Sigmoid colon (tissue), 4 donors: ENCODE data around the gene EMID1.

Experiments used
- CTCF ChIP-seq, 4 experiments: fragments of 450-650 bp in 3 of 4; fragments of 200-600 bp in 1 of 4; IDR thresholded peaks; one replicate each; pipeline ENCODE4 v1.5.1; 2016 to 2019; ENCODE audit warnings: antibody characterized with exemption in 4 of 4, mild to moderate bottlenecking in 3 of 4, moderate library complexity in 2 of 4
- EP300 ChIP-seq, 4 donors: sonication (generic); formaldehyde crosslinking; IDR thresholded peaks; one replicate each; pipeline ENCODE4 v1.6.1; 2017; ENCODE audit warnings: antibody characterized with exemption in 4 of 4
- POLR2AphosphoS5 ChIP-seq, 4 donors: sonication (generic); formaldehyde crosslinking; IDR thresholded peaks; one replicate each; pipeline ENCODE4 v1.6.1; 2017; ENCODE audit warnings: antibody characterized with exemption in 4 of 4

- TF ChIP-seq CTCF (IDR thresholded peaks at IDR 0.05) (no peak), POLR2AphosphoS5 (IDR thresholded peaks at IDR 0.05) (no peak), EP300 (IDR thresholded peaks at IDR 0.05) (no peak)
Measured at GRCh38 chr22:29205252-29205593, 473 bp upstream of the EMID1 start.
